SK-N-SH treated with all-trans-retinoic acid at 6 μM for 48 hours (cell line): ENCODE results near the gene SIRPB2.

ENCODE experiments used
- ATAC-seq: fragments of 200-7000 bp; cut with Tn5 transposase; 3 replicates; pipeline ENCODE4 v1.9.1; 2020; ENCODE audit warnings: mild to moderate bottlenecking, moderate library complexity
- ARNTL ChIP-seq: fragments of 450-650 bp; formaldehyde crosslinking; IDR thresholded peaks from 2 replicates; pipeline ENCODE4 v1.5.0; 2020; ENCODE audit warnings: low read depth, mild to moderate bottlenecking, moderate library complexity, borderline replicate concordance
- BACH2 ChIP-seq: fragments of 250-450 bp; sonication (Bioruptor Pico); IDR thresholded peaks from 2 replicates; pipeline ENCODE4 v1.9.0; 2021; ENCODE audit warnings: mild to moderate bottlenecking, borderline replicate concordance
- CREB5 ChIP-seq: fragments of 250-450 bp; sonication (Bioruptor Pico); IDR thresholded peaks from 2 replicates; pipeline ENCODE4 v1.5.1; 2020; ENCODE audit warnings: low read depth, mild to moderate bottlenecking, moderate library complexity
- CSRNP3 ChIP-seq: fragments of 250-450 bp; sonication (Bioruptor Pico); IDR thresholded peaks from 2 replicates; pipeline ENCODE4 v1.5.1; 2021; ENCODE audit warnings: mild to moderate bottlenecking, moderate library complexity
- ESRRG ChIP-seq: fragments of 250-450 bp; sonication (Bioruptor Pico); IDR thresholded peaks from 2 replicates; pipeline ENCODE4 v1.6.1; 2021; ENCODE audit warnings: mild to moderate bottlenecking
- GLIS3 ChIP-seq: fragments of 250-450 bp; sonication (Bioruptor Pico); IDR thresholded peaks from 2 replicates; pipeline ENCODE4 v1.5.0; 2020; ENCODE audit warnings: mild to moderate bottlenecking, moderate library complexity
- ISL1 ChIP-seq: fragments of 250-450 bp; sonication (Bioruptor Pico); IDR thresholded peaks from 2 replicates; pipeline ENCODE4 v2.1.2; 2022; ENCODE audit warnings: mild to moderate bottlenecking, moderate library complexity
- OSR1 ChIP-seq: fragments of 250-450 bp; sonication (Bioruptor Pico); IDR thresholded peaks from 2 replicates; pipeline ENCODE4 v1.8.0; 2022; ENCODE audit warnings: moderate library complexity, mild to moderate bottlenecking, inconsistent platforms
- POU6F1 ChIP-seq: fragments of 250-450 bp; sonication (Bioruptor Pico); IDR thresholded peaks from 2 replicates; pipeline ENCODE4 v1.8.0; 2021; ENCODE audit warnings: low read depth, mild to moderate bottlenecking, moderate library complexity, borderline replicate concordance
- PPARA ChIP-seq: fragments of 250-450 bp; sonication (Bioruptor Pico); IDR thresholded peaks from 2 replicates; pipeline ENCODE4 v1.5.0; 2020; ENCODE audit warnings: mild to moderate bottlenecking, borderline replicate concordance
- RARB ChIP-seq: fragments of 250-450 bp; sonication (Bioruptor Pico); IDR thresholded peaks from 2 replicates; pipeline ENCODE4 v1.8.0; 2021; ENCODE audit warnings: mild to moderate bottlenecking, moderate library complexity
- SNAI2 ChIP-seq: fragments of 250-450 bp; sonication (Bioruptor Pico); IDR thresholded peaks from 2 replicates; pipeline ENCODE4 v1.5.0; 2020; ENCODE audit warnings: mild to moderate bottlenecking, moderate library complexity
- TCF4 ChIP-seq: fragments of 250-450 bp; sonication (Bioruptor Pico); IDR thresholded peaks from 2 replicates; pipeline ENCODE4 v1.8.0; 2021; ENCODE audit warnings: mild to moderate bottlenecking, moderate library complexity, borderline replicate concordance
- TOX ChIP-seq: fragments of 250-450 bp; sonication (Bioruptor Pico); IDR thresholded peaks from 2 replicates; pipeline ENCODE4 v1.8.0; 2021; ENCODE audit warnings: mild to moderate bottlenecking, moderate library complexity, borderline replicate concordance
- ZC3H10 ChIP-seq: fragments of 250-450 bp; sonication (Bioruptor Pico); IDR thresholded peaks from 2 replicates; pipeline ENCODE4 v1.5.1; 2021; ENCODE audit warnings: mild to moderate bottlenecking, moderate library complexity
- ZFP3 ChIP-seq: fragments of 250-450 bp; sonication (Bioruptor Pico); IDR thresholded peaks from 2 replicates; pipeline ENCODE4 v1.5.0; 2020; ENCODE audit warnings: mild to moderate bottlenecking, moderate library complexity
- ZFP30 ChIP-seq: fragments of 450-650 bp; formaldehyde crosslinking; IDR thresholded peaks from 2 replicates; pipeline ENCODE4 v1.5.0; 2022; ENCODE audit warnings: mild to moderate bottlenecking, moderate library complexity
- ZNF565 ChIP-seq: fragments of 450-650 bp; formaldehyde crosslinking; conservative IDR thresholded peaks from 2 replicates; pipeline ENCODE4 v1.5.0; 2020; ENCODE audit warnings: low read depth, mild to moderate bottlenecking, moderate library complexity
- ZNF70 ChIP-seq: fragments of 450-650 bp; formaldehyde crosslinking; IDR thresholded peaks from 2 replicates; pipeline ENCODE4 v1.5.0; 2020; ENCODE audit warnings: mild to moderate bottlenecking, moderate library complexity
- ZNF8 ChIP-seq: fragments of 450-650 bp; formaldehyde crosslinking; IDR thresholded peaks from 2 replicates; pipeline ENCODE4 v1.5.0; 2020; ENCODE audit warnings: mild to moderate bottlenecking, moderate library complexity

SIRPB2 gene

GRCh38 chr20:1489325-1489724 is 1.9 kb downstream of the SIRPB2 start:
- no peak for TF ChIP-seq ESRRG
- TF ChIP-seq TCF4 (CRISPR knock-in tag): no peak
- TF ChIP-seq ZFP3 (CRISPR knock-in tag): no peak
- TF ChIP-seq OSR1 (CRISPR knock-in tag): no peak
- TF ChIP-seq ZNF8 (CRISPR knock-in tag): no peak
- no peak for TF ChIP-seq TOX (CRISPR knock-in tag)
- no peak for TF ChIP-seq RARB (CRISPR knock-in tag)
- no peak for TF ChIP-seq POU6F1 (CRISPR knock-in tag)
- TF ChIP-seq CREB5 (CRISPR knock-in tag): no peak
- no peak for TF ChIP-seq SNAI2 (CRISPR knock-in tag)
- no peak for TF ChIP-seq GLIS3
- no peak for ATAC-seq

- no peak for ATAC-seq
- TF ChIP-seq ESRRG (no peak), ZFP3 (CRISPR knock-in tag) (no peak), PPARA (CRISPR knock-in tag) (no peak), ISL1 (CRISPR knock-in tag) (no peak), RARB (CRISPR knock-in tag) (no peak)
These were observed 4.7 kb downstream of the SIRPB2 start for GRCh38 chr20:1486566-1486965.

- ATAC-seq: no peak
- TF ChIP-seq CSRNP3 (CRISPR knock-in tag) (no peak), ZFP30 (CRISPR knock-in tag) (no peak), BACH2 (CRISPR knock-in tag) (no peak), TCF4 (CRISPR knock-in tag) (no peak), ZC3H10 (no peak), POU6F1 (CRISPR knock-in tag) (no peak), CREB5 (CRISPR knock-in tag) (no peak), ZNF8 (CRISPR knock-in tag) (no peak), RARB (CRISPR knock-in tag) (no peak), PPARA (CRISPR knock-in tag) (no peak), SNAI2 (CRISPR knock-in tag) (no peak), ZNF565 (CRISPR knock-in tag) (no peak), ISL1 (CRISPR knock-in tag) (no peak), ARNTL (CRISPR knock-in tag) (no peak), ZNF70 (no peak), GLIS3 (no peak)
- TF ChIP-seq, all 23 proteins: peak for 0
These were observed 6.6 kb downstream of the SIRPB2 start for GRCh38 chr20:1484438-1485116.
